Fibroblast of the conjunctiva (primary cell): ENCODE data around the gene DNMBP.
"Not testable (repeated sequence)": the region's sequence is repeated elsewhere in the genome, so short reads cannot be mapped to it uniquely, and the experiment has no call there.

Source experiments
- DNase-seq: peaks from one replicate; pipeline ENCODE4 v3.0.0-alpha.2; 2010; ENCODE audit warnings: low read depth

Gene DNMBP

DNA sequence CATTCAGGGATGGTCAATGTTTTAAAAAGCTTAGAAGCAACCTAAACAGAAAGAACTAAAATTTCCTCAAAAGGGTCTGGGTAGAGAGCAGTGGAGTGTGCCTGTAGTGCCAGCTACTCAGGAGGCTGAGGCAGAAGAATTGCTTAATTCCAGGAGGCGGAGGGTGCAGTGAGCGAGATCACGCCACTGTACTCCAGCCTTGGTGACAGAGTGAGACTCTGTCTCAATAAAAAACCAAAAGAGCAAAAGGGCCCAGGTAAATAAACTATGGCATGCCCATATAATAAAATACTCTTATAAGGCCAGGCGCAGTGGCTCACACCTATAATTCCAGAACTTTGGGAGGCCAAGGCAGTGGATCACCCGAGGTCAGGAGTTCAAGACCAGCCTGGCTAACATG lies 93.0 kb downstream of the DNMBP start:
- no peak for DNase-seq

DNA sequence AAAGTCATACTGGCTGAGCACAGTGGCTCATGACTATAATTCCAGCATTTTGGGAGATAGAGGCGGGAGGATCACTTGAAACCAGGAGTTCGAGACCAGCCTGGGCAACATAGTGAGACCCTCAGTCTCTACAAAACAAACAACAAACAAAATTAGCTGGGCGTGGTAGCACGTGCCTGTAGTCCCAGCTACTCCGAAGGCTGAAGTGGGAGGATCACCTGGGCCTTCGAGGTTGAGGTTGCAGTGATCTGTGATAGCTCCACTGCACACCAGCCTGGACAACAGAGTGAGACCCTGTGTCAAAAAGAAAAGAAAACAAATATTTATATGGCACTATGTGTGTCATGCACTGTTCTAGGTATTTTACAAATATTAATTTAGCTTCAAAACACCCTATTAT lies 94.3 kb downstream of the DNMBP start:
- DNase-seq: no peak

DNA sequence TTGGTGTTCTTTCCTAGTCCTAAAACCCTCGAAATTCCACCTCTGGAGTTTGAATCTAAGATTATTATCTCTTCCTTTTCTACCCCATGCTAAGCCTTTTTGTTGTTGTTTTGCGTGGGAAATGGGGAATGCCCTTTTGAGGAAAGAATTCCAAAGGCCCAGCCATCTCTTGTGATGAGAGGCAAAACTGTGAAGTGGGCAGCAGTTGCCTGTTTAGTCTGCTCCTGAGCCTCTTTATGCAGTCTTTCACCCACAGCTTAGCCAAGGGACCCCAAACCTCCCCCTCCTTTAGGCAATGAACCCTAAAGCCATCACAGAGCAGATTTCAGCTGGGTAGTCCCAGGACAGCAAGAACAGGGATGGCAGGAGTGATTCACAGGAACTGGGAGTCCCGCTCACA lies 95.5 kb downstream of the DNMBP start:
- no peak for DNase-seq

DNA sequence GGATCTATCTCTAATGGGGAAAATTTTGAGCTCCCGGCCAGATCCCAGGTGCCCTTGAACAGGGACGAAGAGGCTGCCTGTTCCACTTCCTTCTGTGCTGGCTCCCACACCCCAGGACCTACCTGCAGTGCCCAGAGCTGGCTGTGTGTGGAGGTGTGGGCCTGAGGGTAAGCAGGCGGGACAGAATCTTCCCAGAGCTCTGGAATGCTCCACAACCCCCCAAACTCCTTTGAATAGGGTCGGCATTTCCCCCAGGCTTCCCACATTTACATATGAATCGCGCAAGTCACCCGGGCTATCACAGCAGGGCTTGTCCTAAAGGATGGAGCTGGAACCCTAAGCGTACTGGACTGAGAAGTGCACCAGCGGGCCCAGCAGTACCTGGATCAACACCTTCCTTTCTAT lies 95.9 kb downstream of the DNMBP start:
- no peak for DNase-seq

DNA sequence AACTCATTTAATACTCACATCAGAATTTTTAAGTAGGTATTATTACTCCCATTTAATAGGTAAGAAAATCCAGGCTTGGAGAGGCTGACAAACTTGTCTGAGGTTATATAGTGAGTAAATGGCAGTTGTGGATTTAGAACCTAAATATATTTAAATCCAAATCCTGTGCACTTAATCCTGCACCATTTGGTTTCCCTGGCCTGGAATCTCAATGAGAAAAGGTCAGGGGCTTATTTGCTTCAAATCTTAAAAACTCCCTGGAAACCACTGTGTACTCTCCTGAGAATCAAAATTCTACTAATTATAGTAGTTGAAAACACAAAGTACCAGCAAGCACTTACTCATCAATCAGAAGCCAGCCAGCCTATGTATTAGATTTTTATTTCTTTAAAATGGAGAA lies 97.7 kb downstream of the DNMBP start:
- no peak for DNase-seq

DNA sequence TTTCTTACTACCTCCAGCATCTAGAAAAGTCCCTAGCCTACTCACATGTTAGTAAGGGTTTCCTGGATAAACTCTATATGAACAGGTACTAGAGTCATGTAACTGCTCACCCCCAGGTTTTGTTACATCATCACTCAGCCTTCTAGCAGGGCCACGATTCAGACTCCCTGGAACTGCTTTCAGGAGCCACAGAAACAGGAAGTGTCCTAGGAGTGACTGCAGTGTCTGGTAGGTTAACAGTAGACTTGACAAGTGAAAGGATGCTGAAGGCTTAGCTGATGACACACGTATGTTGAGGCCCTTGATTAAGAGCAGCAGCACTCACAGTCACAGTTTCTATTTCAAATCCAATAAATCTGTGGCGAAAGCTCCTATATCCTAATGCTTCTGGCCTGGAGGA lies 101.2 kb downstream of the DNMBP start:
- DNase-seq: no peak

DNA sequence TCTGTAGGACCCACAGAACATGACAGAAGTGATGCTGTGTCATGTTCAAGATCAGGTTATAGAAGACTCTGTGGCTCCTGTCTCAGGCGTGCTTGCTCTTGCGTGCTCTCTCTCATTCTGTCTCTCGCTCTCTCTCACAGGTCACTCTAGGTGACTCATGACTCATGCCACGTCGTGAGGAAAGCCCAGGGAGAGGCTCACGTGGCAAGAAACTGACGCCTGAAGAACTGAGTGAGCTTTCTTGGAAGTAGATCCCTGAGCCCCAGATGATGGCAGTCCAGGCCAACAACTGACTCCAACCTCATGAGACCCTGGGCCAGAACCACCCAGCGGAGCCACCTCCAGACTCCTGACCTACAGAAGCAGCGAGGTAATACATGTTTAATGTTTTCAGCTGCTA lies 103.3 kb downstream of the DNMBP start:
- DNase-seq: peak; percentile 45

DNA sequence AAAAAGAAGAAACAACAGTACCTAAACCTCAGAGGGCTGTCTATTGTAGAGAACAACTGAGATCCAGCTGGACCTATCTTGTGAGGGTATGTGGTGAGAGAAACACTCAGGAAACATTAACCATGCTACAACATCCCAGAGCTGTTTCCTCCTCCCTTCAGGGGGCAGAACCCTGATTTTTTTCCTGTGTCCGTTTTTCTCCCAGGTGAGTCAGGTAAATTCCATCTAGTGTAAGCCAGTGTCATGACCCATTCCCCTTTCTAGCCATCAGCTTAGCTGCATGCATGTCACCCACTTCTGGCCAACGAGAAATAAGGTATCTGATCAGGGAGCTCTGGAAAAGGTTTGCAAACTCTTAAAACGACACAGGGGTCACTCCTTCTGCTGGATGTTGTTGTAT lies 103.8 kb downstream of the DNMBP start:
- no peak for DNase-seq

DNA sequence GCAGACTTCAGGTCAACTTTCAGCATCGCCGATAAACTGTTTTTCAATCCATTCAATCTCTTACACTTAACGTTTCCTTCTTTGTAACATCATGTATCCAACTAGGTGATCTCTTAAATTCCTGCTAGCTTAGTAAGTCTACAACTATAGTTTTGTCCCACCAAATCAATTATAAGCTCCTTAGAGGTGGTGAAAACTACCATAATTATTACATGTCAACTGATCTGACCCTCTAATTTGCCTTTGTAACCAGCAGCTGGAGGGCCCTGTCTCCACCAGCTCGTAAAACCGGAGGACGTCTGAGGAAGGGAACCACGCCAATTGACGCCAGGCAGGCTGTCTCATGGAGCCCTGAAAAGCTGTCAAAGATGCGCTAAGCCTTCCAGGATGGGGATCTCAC lies 113.9 kb downstream of the DNMBP start:
- DNase-seq: no peak

DNA sequence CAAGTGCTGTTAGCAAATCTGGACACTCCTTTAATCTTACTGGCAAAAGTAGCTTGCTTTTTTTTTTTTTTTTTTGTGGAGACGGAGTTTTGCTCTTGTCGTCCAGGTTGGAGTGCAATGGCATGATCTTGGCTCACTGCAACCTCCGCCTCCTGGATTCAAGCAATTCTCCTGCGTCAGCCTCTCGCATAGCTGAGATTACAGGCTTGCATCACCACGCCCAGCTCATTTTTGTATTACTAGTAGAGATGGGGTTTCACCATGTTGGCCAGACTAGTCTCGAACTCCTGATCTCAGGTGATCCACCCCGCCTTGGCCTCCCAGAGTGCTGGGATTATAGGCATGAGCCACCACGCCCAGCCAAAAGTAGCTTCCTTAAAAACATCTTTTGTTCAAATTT lies 114.7 kb downstream of the DNMBP start:
- not testable (repeated sequence) for DNase-seq

DNA sequence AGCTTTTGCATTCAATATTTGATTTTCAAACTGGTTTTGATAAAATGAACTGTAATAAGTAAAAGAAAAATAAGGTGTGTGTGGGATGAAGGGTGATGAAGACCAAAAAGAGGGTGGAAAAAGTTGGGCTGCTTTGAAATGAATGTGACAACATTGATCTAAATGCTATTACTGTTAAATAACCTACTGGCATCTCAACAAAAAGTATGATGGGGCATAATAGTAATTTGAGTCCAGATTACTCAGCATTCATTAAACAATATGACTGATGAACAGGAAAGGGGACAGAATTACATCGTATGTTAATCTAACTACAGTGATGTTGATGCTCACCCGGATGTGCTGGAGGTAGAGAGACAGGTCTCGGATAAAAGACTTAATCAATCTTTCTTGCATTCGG lies 115.1 kb downstream of the DNMBP start:
- DNase-seq: no peak

DNA sequence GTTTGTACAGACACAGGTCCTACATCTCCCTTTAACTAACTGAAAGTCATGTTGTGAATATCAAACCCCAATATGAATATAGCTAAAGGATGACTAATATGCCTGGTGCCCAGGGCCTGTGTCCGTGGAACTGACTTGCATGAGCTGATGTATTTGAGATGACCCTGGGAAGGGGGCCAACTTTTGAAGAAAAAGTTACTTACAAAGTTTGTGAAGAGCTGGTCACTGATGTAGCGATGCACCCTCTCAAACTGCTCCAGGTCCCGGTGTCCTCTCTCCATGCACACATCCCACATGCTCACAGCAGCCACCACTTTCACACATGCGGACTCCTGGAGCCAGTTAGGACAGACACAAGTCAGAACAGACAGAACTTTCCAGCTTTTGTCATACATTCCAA lies 121.1 kb downstream of the DNMBP start:
- peak; percentile 38 for DNase-seq

DNA sequence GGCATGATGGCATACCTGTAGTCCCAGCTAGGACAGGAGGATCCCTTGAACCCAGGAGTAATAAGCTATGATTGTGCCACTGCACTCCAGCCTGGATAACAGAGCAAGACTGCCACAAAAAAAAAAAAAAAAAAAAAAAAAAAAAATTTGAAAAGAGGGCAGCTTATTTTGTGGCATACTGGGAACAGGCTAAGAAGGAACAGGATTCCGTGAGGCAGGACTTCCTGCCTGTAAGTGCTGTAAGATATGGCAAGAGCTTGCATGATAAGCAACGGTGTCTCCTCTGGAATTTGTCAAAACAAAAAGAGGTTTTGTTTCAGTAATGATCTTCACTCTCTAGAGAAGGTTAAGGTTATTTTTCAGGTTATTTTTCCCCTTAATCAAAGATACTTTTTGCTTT lies 126.2 kb downstream of the DNMBP start:
- DNase-seq: no peak

DNA sequence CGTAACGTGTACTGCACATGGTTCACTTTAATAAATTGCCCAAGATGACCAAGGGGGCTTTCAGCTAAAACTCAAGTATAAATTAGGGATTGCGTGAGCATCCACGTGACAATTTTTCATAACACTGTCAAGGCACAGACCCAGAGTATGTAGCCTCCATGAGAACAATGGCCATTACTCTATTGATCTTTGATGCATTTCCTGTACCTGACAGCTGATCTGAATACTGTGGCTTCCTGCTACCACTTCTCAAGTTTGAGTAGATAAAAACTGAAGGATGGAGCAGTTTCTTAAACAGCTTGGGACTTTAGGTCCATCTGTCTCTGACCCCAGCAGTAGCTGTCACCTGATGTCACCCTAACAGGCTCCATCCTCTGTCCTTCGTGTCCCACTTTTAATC lies 128.4 kb downstream of the DNMBP start:
- no peak for DNase-seq

DNA sequence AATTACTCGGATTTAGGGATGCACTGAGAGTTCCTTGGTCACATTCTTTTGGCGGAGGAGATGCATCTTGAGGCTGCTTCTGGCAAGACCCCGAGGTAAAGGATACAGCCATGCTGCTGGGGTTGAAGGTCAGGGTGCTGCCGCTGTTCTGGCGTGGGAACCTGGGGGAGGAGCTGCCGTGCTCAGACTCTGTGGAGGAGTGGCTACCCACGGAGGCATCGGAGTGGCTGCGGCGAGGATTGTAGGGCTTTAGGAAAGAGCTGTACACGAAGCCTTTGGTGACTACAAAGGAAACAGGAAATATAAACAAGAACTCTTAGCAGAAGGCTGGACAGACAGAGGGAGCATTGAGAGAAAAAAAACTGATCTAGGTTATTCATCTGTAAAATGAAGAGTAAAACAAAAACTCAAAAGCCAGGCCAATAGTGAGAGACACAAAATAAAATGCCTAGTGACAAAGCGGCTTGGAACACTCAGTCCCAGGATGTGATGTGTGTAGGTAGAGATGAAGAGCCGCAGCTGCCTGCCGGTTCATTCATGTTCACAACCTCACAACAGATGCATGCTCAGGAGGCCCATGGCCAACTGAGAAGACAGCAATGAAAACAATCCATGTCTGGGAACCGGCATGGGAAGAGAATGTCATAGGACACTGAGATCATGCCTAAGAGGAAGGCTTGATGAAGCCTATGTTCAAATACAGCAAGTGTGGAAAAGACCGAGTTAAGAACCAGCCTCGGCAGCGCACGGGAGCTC lies 129.5 kb downstream of the DNMBP start:
- DNase-seq: no peak

DNA sequence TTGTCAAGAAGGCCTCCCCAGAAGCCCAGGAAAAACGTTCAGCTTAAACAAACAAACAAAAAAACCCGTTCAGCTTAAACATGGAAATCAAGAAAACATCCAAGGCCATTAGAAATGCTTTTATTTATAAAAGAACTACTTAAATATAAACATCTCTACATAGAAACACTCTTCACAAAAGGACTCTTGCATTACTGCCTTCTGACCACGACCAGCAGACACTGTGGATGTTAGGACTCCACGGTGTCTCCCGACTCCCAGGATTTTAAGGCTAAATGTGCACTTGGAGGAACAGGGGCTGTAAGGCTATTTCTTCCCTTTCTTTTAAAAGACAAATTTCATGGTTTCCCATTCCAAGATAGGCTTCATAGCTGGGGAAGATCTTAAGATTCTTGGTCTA lies 134.3 kb downstream of the DNMBP start:
- DNase-seq: no peak

DNA sequence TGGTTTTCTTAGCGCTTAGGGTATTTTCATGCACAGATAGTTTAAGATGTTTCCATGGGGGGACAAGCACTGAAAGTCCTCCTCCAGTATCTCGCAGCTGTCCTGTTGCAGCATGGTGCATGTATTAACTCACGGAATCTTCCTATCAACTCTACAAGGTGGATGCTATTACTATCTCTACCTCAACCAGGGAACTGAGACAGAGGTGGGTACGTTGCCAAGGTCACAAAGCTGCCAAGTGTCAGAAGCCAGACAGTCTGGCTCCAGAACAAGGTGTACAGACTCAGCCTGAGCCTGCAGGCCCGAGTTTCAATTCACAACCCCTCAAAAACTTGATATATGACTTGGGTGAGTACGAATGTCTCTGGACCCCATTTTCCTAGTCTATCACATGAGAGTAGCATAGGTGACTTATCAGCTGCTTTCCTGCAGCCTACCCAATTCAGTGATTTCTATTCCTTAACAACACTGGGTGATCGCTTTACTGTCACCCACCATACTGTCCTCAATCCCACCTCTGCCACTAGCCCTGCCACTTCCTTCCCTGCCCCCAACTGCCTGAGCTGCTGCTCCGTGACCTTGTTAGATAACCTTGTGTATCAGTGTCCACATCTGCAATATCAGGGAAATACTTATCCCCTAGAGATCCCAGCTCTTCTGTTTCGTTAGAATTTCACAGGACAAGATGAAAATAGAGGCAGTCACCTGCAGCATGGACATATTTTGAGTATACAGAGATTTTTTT lies 135.2 kb downstream of the DNMBP start:
- no peak for DNase-seq

DNA sequence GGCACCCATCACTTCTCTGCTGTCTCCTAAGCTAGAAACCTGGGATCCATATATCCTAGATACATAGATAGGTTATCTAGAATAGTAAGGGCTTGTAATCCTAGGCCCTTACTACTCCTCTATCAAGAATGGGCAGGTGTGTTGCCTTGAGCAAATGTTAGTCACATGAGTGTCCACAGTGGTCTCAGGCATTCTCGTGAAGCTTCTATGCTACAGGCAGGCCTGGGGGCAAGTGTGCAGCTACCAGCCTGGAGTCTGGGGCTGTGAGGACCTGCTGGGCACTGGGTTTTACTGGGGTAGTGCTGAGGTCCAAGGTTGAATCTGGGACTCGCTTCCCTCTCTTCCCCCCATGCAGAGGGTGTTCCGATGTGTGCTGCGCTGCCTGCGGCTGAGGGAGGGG lies 135.9 kb downstream of the DNMBP start:
- no peak for DNase-seq

DNA sequence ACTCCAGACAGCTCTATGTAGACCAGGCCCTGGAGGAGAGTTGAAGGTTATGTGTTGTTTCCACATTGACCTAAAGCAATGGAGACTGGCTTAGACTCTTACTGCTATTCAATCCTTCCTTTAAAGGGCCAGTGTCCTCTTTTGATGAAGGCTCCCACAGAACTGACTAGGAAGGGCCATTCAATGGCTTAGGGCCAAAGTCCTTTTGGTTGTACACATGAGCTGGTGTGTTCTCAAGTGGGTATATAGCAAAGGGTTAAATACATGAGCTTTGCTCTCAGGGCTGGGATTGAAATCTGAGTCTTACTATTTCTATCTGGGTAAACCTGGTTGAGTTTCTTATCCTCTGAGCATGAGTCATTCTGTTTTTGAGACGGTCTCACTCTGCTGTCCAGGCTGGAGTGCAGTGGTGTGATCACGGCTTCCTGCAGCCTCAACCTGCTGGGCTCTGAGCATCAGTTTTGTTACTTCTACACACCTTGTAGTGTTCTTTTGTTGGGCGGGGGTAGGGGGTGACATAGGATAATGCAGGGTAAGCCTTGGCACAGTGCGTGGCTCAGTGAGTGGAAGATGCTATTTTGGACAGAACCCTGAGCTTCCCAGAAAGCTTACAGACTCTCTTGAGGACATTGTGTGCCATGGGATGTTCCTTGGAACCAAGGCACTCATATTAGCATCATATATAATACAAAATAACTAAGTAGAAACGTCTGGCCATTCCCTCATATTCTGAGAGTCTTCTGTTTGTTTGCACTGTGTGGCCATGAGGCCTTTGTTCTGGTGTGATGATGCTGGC lies 137.2 kb downstream of the DNMBP start:
- DNase-seq: no peak

DNA sequence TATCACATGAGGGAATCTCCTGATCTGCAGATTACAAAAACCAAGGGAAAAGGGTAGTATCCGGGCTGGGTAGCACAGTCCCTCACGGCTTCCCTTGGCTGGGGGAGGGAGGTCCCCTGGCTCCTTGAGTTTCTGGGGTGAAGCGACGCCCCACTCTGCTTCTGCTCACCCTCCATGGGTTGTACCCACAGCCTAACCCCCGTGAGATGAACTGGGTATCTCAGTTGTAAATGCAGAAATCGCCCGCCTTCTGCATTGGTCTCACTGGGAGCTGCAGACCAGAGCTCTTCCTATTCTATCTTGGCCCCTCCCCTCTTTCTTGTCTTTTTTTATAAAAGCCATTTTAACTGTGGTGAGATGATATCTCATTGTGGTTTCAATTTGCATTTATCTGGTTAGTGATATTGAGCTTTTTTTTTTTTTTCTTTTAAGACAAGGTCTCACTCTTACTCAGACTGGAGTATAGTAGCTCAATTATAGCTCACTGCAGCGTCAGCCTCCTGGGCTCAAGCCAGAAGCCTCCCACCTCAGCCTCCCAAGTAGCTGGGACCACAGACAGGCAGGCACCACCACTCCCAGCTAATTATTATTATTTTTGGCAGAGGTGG lies 139.5 kb downstream of the DNMBP start:
- DNase-seq: no peak

DNA sequence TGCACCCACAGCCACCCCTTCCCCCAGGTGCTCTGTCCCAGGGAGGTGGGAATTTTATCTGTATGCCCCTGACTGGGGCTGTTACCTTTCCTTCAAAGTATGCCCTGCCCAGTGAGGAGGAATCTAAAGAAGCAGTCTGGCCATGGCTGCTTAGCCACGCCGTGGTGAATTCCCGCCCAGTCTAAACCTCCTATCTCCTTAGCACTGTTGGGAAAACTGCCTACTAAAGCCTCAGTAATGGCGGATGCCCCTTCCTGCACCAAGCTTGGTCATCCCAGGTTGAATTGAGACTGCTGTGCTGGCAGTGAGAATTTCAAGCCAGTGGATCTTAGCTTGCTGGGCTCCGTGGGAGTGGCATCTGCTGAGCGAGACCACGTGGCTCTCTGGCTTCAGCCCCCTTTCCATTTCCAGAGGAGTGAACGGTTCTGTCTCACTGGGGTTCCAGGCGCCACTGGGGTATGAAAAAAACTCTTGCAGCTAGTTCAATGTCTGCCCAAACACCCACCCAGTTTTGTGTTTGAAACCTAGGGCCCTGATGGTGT lies 140.1 kb downstream of the DNMBP start:
- DNase-seq: no peak

DNA sequence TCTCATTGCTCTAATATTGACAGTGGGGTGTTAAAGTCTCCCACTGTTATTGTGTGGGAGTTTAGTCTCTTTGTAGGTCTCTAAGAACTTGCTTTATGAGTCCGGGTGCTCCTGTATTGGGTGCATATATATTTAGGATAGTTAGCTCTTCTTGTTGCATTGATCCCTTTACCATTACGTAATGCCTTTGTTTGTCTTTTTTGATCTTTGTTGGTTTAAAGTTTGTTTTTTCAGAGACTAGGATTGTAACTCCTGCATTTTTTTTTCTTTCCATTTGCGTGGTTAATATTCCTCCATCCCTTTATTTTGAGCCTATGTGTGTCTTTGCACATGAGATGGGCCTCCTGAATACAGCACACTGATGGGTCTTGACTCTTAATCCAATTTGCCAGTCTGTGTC lies 142.5 kb downstream of the DNMBP start:
- not testable (repeated sequence) for DNase-seq
